GM18873 (cell line): ENCODE measurements around the gene MAP2K6.
"Not testable (repeated sequence)": the region's sequence is repeated elsewhere in the genome, so short reads cannot be mapped to it uniquely, and the experiment has no call there.

Experiments
- ATAC-seq: cut with Tn5 transposase; IDR thresholded peaks from one replicate; pipeline ENCODE4 v1.9.1; 2021; ENCODE audit warnings: mild to moderate bottlenecking, moderate library complexity, moderate number of reproducible peaks; ENCODE audit not compliant: unreplicated experiment, low FRiP score

The MAP2K6 gene

DNA sequence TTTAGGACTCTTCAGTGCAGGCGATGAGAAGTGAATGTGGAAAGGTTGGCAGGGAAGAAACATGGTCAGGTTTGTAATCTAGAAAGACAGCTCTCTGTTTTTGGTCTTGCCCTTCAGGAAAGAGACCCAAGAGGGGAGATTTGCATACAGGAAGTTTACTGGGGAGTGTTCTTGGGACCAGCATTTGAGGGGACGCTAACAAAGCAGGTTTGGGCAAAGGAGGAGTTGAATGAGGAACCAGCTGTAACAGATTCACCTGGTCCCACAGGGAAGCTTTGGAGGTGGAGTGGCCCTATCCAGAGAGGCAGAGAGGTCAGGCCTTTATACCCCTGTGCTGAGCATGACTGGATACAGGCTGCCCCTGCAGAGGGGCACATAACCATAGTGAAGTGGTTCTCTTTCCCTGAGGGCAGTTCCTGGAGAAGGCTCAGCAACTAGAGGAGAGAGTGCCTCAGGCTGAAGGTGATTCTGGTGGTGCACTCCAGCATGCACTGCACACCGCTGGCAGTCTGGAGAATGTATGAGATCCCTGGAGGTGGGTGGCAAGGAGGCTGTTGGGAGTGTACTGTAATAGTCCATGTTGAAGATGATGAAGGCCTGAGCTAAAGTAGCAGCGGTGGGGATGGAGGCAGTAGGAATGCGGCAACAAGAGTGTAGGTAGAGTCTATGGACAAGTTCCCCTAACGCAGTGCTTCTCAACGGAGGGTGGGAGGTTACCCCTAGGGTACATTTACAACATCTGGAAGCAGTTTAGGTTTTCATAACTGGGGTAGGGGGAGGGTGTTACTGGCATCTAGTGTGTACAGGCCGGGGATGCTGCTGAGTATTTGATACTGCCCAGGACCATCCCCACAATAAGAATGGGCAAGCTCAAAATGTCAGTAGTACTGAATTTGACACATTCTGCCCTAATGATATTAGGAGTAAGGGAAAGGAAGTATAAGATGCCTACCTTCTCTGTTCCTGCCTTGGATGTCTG is 37.2 kb downstream of the MAP2K6 start:
- peak; percentile 92 for ATAC-seq

DNA sequence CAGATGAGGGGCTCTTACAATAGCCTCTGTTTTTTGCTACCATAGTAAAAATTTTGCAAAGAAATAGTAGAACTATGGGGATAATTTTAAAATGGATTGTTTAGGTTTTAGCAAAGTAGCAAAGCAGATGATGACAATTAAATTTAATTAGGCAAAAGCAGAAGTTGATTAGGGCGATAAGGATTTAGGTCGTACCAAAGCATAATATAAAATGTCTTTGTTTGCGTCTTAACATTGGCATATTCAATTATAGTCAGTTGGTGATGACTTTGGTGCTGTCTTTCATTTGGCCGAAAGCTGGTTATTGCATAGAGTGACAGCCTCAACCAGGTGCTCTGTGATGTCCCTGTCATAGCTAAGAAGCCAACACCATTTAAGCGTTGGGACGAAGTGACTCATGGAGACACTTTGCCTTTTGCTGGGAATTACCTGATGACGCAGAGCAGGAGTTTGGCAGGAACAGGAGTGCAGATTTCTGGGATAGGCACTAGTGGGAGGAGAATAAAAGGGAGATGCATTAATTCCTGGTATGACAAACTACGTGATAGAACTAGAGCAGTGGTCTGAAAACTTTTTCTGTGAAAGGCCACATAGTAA is 38.3 kb downstream of the MAP2K6 start:
- ATAC-seq = no peak

DNA sequence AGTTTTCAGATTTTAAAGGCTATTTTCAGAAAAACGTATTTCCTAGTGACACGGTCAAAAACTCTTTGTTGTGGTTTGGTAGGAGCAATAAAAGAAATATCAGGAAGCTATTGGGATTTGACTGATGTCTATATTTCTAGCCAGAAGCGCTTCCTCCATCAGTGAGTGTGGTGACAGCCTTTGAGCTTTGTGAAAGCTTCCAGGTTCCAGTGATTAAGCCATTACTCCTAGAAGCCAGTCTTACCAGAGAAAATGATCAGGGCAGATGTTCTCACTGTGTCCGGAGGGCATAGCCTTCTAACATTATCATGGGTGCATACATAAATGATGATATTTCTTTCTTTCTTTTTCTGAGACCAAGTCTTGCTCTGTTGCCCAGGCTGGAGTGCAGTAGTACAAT is 39.6 kb downstream of the MAP2K6 start:
- ATAC-seq = no peak

DNA sequence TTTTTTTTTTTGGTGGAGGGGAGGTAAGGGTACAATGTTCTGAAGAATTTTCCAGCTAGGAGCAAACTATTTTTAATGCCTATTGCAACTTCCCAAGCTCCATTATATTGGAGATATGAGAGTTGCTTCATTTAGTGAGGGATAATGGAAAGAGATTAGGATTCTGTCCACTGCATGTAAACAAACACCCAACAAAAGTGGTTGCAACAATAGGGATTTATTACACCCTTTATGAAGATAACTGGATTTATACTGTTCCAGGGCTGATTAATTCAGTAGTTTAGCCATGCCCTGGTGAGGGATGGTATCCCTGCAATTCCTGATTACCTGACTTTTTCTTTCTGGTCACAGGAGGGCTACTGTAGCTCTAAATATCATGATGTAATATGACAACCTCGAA is 40.5 kb downstream of the MAP2K6 start:
- ATAC-seq = no peak

GRCh38 chr17:69457603-69458002 is 43.1 kb downstream of the MAP2K6 start:
- ATAC-seq = no peak

DNA sequence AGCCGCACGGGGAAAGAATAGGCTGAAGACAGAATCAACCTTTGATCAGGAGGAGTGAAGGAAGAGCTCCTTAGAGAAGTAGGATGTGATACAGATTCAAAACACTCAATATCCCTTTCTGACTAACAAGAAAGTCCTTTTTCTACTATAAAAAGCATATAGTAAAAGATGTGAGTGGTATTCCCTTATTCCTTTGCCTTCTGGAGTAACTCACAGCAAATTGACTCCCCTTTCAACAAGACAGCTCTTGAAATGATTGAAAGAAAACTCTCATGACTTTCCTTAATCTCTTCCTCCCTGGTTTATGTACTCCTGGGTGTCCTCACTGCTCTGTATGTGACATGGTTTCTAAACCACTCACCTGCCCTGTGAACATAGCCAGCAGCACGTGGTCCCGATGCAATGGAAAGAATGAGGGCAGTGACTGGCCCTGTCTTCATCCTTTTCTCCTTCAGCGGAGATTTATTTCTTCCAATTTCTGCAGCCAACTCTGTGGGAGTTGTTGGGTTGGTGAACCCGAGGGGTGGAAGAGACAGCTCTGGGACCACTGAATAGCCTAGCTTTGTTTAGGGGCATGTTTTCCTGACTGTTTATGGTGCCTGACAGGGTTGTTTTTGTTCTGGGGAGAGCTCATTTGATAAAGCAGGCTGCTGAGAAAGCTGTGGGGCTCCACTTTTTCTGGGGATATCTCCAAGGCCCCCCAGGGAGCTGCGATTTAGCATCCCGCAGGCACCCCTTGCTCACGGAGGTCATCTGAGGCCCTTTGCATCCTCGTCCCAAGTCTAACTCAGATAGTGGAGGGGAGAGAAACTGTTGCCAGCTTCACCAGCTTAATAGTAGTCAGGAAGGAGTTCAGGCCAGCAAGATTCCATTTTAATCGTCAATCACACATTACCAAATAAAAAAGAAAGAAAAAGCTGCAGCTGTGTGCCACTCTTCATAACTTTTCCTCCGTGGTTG is 46.7 kb downstream of the MAP2K6 start:
- no peak for ATAC-seq

DNA sequence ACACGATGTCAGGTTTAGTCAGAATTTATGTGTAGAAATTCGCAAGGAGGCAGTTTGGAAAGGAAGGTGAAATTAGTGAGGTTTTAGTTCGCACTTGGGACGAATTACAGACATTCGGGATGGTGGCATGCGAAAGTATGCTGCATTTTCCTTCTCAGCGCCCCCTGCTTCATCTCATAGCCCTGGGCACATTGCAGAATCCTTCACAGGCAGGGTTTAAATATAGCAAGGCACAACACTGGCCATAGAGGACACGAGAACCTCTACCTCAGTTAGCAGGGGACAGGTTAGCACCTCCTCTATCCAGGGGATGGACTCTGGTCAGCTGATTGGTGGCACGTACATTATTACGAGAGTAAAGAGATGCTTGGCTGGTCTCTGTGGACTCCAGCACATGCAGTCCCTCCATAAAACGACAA is 47.5 kb downstream of the MAP2K6 start:
- no peak for ATAC-seq

DNA sequence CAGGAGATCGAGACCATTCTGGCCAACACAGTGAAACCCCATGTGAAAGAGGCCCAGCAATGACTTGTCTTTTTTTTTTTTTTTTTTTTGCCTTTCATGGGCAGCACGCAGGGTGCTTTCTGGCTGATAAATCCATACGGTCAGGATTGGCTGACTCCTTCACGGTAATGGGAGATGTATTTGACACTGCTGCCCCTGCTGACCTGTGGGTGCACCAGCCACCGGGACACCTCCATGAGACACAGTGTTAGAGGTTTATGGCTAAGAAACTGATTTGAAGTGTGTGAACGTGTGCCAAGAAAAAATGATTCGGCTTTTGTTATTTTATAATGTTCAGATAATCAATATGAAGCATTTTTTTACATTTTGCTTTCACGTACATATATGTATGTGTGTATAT is 48.4 kb downstream of the MAP2K6 start:
- no peak for ATAC-seq

- ATAC-seq = no peak
Observed at GRCh38 chr17:69466451-69466850, 52.0 kb downstream of the MAP2K6 start.

DNA sequence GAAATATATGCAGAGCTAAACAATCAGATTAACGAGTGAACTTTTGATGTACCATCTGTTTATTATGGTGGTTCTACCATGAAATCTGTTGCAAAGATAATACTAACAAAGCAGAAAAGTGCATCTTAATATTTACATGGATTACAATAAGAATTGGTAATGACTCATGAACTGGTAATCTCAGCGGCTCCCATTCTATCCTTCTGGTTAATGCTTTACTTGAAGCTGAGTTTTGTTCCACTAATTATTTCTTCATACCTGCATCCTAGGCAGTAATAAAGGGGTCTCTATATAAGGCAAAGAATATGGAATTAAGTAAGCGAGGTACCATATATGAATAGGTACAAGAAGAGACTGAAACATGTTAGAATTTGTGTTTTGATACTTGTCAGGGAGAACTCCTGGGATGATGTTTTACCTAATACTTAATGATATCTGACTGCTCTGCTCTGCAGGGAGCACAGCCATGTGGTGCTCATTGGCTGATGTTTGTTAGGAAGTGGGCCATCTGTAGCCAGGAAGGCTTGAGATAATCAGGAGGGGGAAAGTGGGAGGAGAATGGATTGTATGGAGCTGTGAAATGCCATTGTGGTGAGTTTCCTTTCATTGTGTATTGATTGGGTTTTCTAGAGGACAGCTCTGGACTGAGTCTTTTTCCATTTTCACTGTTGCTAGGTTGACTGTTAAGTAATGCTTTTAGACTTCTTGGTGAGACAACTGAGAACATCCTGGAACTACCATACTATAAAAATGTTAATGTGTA is 52.6 kb downstream of the MAP2K6 start:
- no peak for ATAC-seq

- ATAC-seq = no peak
Observed at GRCh38 chr17:69468207-69468606, 53.7 kb downstream of the MAP2K6 start.

- no peak for ATAC-seq
Observed at GRCh38 chr17:69470702-69471101, 56.2 kb downstream of the MAP2K6 start.

DNA sequence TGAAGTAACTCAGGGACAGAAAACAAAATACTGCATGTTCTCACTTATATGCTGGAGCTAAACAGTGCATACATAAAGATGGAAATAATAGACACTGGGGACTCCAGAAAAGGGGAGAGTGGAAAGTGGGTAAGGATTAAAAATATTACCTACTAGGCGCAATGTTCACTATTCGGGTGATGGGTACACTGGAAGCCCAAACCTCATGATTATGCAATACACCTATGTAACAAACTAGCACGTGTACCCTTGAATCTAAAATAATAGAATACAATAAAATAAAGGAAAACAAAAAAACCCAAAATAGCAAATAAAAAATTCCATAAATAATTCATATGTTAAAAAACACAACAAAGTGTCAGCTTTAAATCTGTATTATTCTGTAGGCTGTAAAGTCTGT is 56.9 kb downstream of the MAP2K6 start:
- ATAC-seq = no peak

- ATAC-seq = no peak
Observed at GRCh38 chr17:69473841-69474831, 59.6 kb downstream of the MAP2K6 start.

- ATAC-seq = no peak
Observed at GRCh38 chr17:69477204-69477902, 62.9 kb downstream of the MAP2K6 start.

DNA sequence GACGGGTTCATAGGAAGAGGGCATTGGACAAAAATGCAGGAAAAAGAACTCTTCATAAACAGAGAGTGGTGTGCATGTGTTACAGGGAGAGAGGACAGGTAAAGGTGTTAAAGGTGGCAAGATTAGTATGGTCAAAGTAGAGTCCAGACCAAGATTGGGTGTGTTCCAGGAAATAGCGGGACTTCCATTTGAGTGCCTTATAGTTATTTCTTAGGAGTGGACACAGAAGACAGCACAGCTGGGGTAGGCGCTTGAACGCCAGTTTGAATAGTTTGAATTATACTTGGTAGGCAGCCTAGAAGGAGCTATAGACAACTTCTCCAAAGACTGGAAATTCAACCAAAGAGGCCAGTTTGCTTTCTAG is 63.4 kb downstream of the MAP2K6 start:
- ATAC-seq = no peak

DNA sequence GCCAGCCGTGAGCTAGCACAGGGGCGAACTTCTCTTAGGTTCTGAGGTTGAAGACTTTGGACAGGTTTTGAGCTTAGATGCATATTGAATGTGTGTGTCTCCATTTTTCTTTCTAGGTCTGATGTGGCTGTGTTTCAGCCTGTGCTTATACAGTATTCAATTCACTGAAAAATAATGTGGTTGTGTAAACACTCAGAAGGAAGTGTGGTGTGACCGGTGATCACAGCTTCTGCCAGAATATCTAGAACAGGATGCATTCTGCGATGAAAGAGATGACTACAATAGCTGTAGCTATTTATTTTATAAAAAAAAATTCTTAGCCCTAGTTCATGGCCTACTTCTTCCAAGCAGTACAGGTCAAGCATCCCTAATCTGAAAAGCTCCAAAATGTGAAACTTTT is 64.4 kb downstream of the MAP2K6 start:
- ATAC-seq = no peak

- ATAC-seq = not testable (repeated sequence)
Observed at GRCh38 chr17:69479756-69480155, 65.3 kb downstream of the MAP2K6 start.
